Body of pancreas (tissue), 4 donors: Measurements from ENCODE around the gene IFT122. TPM values are rescaled to one million over a fixed set of nuclear protein-coding genes. Genes with fewer than 3 reads are reported as not detected.
"Not testable (repeated sequence)": the region's sequence is repeated elsewhere in the genome, so short reads cannot be mapped to it uniquely, and the experiment has no call there.

Experiments used
- ATAC-seq: fragments of 150-250 bp; one replicate; pipeline ENCODE4 v1.9.1; 2016
- DNase-seq, 4 donors: peaks; one replicate each; pipeline ENCODE4 v3.0.0-alpha.2; 2019
- H3K27ac ChIP-seq, 4 donors: fragments of 200-600 bp; sonication (generic); 1 replicate in 3 of 4; 2 replicates in 1 of 4; pipeline versions ENCODE4 v1.5.1 to v1.6.1; 2016 to 2019; ENCODE audit warnings: mild to moderate bottlenecking in 1 of 4, mixed read lengths in 1 of 4, moderate library complexity in 1 of 4
- H3K27me3 ChIP-seq, 2 donors: fragments of 200-600 bp; sonication (generic); one replicate each; pipeline ENCODE4 v1.6.0; 2016; ENCODE audit warnings: mild to moderate bottlenecking in 1 of 2
- H3K36me3 ChIP-seq, 2 donors: fragments of 200-600 bp; sonication (generic); replicated peaks in 1 of 2; 2 replicates each; pipeline ENCODE4 v1.5.1; 2016; ENCODE audit warnings: low read depth in 2 of 2; ENCODE audit not compliant: insufficient read depth in 1 of 2
- H3K4me1 ChIP-seq: fragments of 200-600 bp; sonication (generic); one replicate; pipeline ENCODE4 v1.6.0; 2016
- H3K4me3 ChIP-seq, 2 donors: fragments of 200-600 bp; sonication (generic); 1 replicate in 1 of 2; 2 replicates in 1 of 2; pipeline ENCODE4 v1.5.1; 2016 to 2019
- H3K9me3 ChIP-seq, 3 donors: fragments of 200-600 bp; sonication (generic); 1 replicate in 2 of 3; 2 replicates in 1 of 3; pipeline ENCODE4 v1.5.1; 2016
- CTCF ChIP-seq, 7 experiments: fragments of 450-650 bp in 4 of 7; fragments of 200-600 bp in 3 of 7; sonication (generic) in 3 of 7; IDR thresholded peaks; one replicate each; pipeline ENCODE4 v1.5.1; 2016 to 2019; ENCODE audit warnings: antibody characterized with exemption in 7 of 7
- POLR2A ChIP-seq, 3 donors: fragments of 450-650 bp; IDR thresholded peaks; one replicate each; pipeline ENCODE4 v1.6.1; 2016; ENCODE audit warnings: antibody characterized with exemption in 3 of 3, mild to moderate bottlenecking in 2 of 3
- WGBS, 2 donors: methylation state at CpG; one replicate each; pipeline ENCODE4 v1.1.5; 2017; 5-methylcytosine and 5-hydroxymethylcytosine counted together
- intact Hi-C: fragments of 100-400 bp; cut with DNase I; formaldehyde crosslinking; loops from one replicate; pipeline ENCODE4 v1.15.1; 2023
- total RNA-seq, 2 donors: library from RNA; depleted of rRNA; stranded (reverse); fragments of >200 nt; gene quantifications; one replicate each; pipeline ENCODE4 v1.1.0, GENCODE V29; 2016

The IFT122 gene
- total RNA-seq, 2 donors from 2014 or later = 10.5 to 34.8 TPM

GRCh38 chr3:129473769-129474152 is 33.7 kb downstream of the IFT122 start:
- Histone ChIP-seq H3K27ac (no peak overlapping the region), H3K36me3 (peaks cover 0 to 10% of the 10 kb centered on the region in 2 donors), H3K4me3 (no peak overlapping the region), H3K4me1 (peaks cover 6% of the 10 kb centered on the region), H3K9me3 (no peaks in the 10 kb centered on the region), H3K27me3 (no peaks in the 10 kb centered on the region)
- ATAC-seq = no peak
- intact Hi-C loops = no loop called here
- no peak for DNase-seq
- no peak for TF ChIP-seq POLR2A (IDR thresholded peaks at IDR 0.05)
- no peak for TF ChIP-seq CTCF (IDR thresholded peaks at IDR 0.05)
- 76 to 80% methylated on average over 4 of the region's 4 CpGs for WGBS, 2 donors

GRCh38 chr3:129474984-129475804 is 35.2 kb downstream of the IFT122 start:
- 93 to 94% methylated on average over 10 of the region's 10 CpGs for WGBS, 2 donors
- peaks cover 0 to 15% of the 10 kb centered on the region in 2 donors for H3K36me3 ChIP-seq
- no peak for DNase-seq
- intact Hi-C loops = no loop called here
- TF ChIP-seq CTCF (IDR thresholded peaks at IDR 0.05) = no peak
- no peak for TF ChIP-seq POLR2A (IDR thresholded peaks at IDR 0.05)
- H3K4me1 ChIP-seq = peaks cover 6% of the 10 kb centered on the region
- H3K27me3 ChIP-seq = no peaks in the 10 kb centered on the region
- no peak overlapping the region for H3K27ac ChIP-seq
- no peak overlapping the region for H3K4me3 ChIP-seq
- no peaks in the 10 kb centered on the region for H3K9me3 ChIP-seq
- ATAC-seq = no peak

- TF ChIP-seq CTCF (IDR thresholded peaks at IDR 0.05) = no peak
- no peak for TF ChIP-seq POLR2A (IDR thresholded peaks at IDR 0.05)
- intact Hi-C loops = no loop called here
- no peak for ATAC-seq
- no peak for DNase-seq
- peaks cover 0 to 19% of the 10 kb centered on the region in 2 donors for H3K36me3 ChIP-seq
- H3K9me3 ChIP-seq = no peaks in the 10 kb centered on the region
- H3K4me3 ChIP-seq = no peak overlapping the region
- 94 to 96% methylated on average over 3 of the region's 3 CpGs for WGBS, 2 donors
- no peak overlapping the region for H3K27ac ChIP-seq
- H3K27me3 ChIP-seq = no peaks in the 10 kb centered on the region
- H3K4me1 ChIP-seq = peaks cover 6% of the 10 kb centered on the region
Observed at GRCh38 chr3:129475863-129476262, 35.8 kb downstream of the IFT122 start.

GRCh38 chr3:129476586-129476985 is 36.6 kb downstream of the IFT122 start:
- WGBS, 2 donors = 46 to 55% methylated on average over 6 of the region's 6 CpGs
- peaks cover 1 to 16% of the 10 kb centered on the region in 2 donors for H3K36me3 ChIP-seq
- no peaks in the 10 kb centered on the region for H3K27me3 ChIP-seq
- no peak overlapping the region for H3K4me3 ChIP-seq
- ATAC-seq (peak; percentile 95), DNase-seq (peak; percentile 70 to 91 (median 78))
- no peak for TF ChIP-seq CTCF (IDR thresholded peaks at IDR 0.05)
- TF ChIP-seq POLR2A (IDR thresholded peaks at IDR 0.05) = no peak
- peak overlapping the region in 3 of 4 donors; percentile 11 to 66 (median 37) for H3K27ac ChIP-seq
- intact Hi-C loops = no loop called here
- H3K9me3 ChIP-seq = no peaks in the 10 kb centered on the region
- peaks cover 6% of the 10 kb centered on the region for H3K4me1 ChIP-seq

- not testable (repeated sequence) for H3K27me3 ChIP-seq, ATAC-seq, H3K9me3 ChIP-seq, H3K4me1 ChIP-seq, H3K4me3 ChIP-seq
- DNase-seq = peak in 1 of 4 donors; percentile 30
- Histone ChIP-seq H3K36me3 (peaks cover 4 to 23% of the 10 kb centered on the region in 2 donors), H3K27ac (peak overlapping the region in 1 of 4 donors; percentile 29)
- 58 to 76% methylated on average over 6 to 9 of the region's 11 CpGs for WGBS, 2 donors
- intact Hi-C loops = loop anchor here (10.0 kb wide), 2 partner anchors 134 to 344 kb away; no protein-coding TSS in a partner anchor
Observed at GRCh38 chr3:129481225-129481765, 41.3 kb downstream of the IFT122 start.
